NCI-H1694 (cell line): ENCODE results near the gene SESTD1.
A peak's percentile ranks its signal among the peaks of the same experiment; 100 is the strongest.
"Not testable (repeated sequence)": the region's sequence is repeated elsewhere in the genome, so short reads cannot be mapped to it uniquely, and the experiment has no call there.

Source experiments
- DNase-seq: peaks from one replicate; lab custom pipeline; 2025; lab: John Stamatoyannopoulos, UW

The SESTD1 gene

DNA sequence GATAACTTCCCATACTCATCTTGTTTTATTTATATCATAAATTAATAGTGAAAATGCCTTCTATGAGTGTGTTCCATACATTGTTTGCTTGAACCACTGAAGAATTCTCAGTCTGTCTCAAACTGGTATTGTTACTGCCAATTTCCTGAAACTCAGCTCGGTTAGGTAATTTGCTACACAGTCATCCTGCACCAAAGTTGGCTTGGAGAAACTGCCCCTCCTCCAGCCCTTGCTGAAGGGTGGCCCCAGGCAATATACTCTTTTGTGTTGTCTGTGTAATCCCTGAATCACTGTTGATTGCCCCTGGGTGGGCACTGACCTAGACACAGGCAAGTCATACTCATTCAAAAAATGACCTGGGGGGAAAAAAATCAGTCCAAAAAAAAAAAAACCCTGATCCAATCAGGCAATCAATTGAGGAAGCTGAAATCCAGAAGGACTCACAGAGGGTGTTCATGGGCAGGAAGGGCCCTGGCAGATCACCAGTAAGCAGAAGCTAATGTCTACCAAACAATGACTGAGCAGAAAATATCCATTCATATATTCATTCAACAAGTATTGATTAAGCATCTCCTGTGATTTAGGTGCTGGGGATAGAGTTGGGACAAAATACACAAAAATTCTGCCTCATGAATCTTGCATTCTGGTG lies 3.8 kb upstream of the SESTD1 start:
- DNase-seq = no peak

DNA sequence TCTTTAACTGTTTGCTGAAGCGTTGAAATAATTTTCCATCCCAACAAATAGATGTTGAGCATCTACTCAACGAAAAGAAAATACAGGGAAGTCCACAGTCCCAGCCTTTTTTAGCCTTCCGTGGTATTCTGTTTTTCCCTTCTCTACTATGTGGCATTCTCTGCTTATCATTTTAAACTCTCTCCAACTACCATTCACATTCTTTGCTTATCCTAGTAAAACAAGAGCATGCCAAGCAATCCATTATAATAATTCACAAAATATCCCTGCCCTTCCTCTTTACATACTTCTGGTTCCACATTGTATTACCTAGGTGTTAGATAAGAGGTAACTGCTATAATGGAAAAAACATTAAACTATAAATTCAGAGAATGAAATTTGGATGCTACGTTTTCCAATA lies 1.6 kb upstream of the SESTD1 start:
- DNase-seq = no peak

DNA sequence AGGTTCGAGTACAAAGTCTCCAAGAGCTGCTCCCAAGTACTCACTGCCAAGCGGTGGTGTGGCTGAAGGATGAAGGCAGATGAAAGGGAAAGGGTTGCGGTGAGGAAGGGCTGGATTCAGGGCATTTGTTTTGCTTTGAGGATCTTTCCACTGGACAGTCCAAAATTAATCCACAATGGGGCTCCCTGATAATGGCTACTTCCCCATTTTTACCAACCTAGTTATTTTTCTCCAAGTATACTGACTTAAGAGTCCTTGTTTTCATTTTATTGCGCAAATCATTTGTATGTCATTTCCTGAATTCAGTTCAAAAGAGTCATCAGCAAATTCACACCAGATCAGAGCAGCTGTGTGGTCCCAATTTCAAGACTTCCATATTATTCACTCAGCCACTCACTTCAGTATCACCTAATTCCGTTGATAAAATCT lies 464 bp upstream of the SESTD1 start:
- DNase-seq = no peak

DNA sequence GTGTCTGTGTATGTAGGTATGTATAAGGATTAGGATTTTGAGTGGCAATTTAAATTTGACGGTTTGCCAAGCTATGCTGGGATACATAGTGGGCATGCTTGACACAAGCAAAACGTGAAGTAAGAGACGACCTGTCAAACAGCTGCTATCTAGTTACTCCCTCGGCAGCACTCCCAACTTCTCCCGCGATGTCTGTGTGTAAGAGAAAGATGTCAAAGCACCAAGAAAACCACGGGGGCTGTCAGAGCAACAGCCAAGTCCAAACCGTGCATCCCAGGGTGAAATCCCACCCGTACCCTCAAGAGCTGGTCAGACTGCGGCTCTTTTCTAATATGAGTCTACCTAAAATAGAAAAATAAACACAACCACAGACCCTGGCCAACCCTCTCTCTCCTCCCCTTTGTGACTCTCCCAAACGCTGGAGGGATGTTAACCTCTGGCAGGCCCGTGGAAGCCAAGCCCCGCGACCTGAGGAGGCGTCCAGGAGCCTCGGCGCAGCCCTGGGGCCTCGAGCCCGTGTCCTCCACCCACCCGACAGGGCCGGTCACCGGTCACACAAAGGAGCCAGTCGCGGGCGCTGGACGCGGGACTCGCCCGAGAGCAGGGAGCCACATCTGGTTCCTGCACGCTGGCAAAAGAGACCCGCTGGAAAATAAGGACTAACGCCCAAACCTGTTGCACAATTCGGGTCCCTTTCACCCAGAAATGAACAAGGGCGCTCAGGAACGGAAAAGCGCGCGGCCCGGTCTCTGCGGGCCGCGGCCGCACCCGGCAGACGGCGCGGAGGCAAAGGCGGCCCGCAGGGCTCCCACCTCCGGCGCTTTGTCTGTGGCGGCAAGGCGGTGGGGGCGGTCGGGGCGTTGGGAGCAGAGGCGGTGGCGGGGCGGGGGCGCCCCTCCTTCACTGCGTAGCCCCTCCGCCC lies 925 bp downstream of the SESTD1 start:
- peak; percentile 60 for DNase-seq

DNA sequence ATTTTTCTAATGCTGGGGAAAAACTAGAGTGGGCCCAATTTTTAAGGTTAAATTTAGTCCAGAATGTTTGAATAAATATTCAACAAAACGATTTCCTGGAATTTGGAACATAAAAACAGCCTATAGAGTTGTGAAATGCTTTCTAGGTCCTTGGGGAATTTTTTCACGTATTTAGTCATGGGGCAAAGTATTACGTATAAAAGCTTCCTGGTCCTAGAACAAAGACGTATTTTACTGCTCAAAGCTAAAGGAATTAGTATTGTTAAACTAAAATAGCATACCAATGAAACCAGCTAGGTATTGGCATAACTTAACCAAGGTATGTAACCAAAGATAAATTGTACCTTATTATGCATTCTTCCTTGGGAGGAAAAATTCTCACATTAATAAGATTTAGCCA lies 1.6 kb downstream of the SESTD1 start:
- DNase-seq = no peak

DNA sequence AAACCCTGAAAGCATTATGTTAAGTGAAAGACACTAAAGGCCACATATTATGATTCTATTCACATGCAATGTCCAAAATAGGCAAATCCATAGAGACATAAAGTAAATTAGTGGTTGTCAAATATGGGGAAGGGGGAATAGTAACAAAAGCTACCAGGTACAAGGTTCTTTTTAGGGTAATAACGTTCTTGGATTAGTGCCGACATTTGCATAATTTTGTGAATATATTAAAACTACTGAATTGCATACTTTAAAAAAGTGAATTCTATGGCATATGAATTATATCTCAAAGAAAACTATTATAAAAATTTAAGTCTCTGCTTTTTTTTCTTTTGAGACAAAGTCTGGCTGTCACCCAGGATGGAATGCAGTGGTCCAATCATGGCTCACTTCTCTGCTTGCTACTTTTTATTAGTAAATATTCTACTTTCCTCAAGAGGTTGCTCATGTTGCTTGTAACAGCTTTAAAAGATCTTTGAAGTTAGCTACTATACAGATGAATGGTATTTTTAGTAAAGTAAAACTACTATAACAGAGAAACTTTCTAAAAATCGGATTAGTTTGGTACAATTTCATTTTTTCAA lies 2.5 kb downstream of the SESTD1 start:
- no peak for DNase-seq

DNA sequence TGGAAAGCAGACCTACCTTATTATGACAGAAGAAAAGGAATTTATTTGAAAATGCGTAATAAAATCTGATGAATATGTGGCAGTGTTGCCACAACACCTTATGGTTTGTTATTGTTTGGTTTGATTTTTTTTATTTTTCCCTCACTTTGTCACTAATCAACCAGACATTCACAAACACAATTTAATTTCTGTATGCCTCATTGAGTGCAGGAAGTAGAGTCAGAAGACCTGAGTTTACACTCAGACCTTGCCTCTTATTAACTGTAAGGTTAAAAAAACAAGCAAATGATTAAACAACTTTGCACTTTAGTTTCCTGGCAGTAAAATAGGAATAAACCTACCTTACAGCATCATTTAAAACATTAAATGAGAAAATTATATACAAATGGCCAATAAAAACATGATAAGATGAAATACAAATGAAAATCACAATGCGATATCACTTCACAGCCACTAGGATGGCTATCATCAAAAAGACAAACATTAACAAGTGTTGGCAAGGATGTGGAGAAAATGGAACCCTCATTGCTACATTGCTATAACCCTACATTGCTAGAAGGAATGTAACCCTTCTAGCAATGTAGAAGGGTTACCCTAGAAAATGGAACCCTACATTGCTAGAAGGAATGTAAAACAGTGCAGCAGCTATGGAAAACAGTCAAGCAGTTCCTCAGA lies 3.3 kb downstream of the SESTD1 start:
- DNase-seq = no peak

DNA sequence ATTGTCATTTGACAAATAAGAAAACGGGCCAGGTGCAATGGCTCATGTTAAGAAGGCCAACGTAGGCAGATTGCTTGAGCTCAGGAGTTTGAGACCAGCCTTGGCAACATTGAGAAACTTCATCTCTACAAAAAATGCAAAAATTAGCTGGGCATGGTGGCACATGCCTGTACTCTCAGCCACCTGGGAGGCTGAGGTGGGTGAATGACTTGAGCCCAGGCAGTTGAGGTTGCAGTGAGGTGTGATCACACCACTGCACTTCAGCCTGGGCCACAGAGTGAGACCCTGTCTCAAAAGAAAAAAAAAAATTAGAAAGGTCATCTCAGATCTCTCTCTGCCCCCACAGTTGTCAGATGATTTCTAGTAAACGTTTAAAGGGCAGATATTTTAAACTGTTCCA lies 4.4 kb downstream of the SESTD1 start:
- no peak for DNase-seq

DNA sequence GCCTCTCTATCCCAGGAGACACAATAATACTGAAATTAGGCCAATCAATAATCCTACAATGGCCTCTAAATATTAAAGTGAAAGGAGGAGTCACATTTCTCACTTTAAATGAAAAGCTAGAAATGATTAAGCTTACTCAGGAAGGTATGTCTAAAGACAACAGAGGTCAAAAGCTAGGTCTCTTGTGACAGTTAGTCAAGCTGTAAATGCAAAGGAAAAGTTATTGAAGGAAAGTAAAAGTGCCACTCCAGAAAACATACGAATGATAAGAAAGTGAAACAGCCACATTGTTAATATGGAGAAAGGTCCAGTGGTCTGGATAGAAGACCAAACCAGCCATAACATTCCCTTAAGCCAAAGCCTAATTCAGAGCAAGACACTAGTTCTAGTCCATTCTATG lies 9.5 kb downstream of the SESTD1 start:
- DNase-seq = no peak

DNA sequence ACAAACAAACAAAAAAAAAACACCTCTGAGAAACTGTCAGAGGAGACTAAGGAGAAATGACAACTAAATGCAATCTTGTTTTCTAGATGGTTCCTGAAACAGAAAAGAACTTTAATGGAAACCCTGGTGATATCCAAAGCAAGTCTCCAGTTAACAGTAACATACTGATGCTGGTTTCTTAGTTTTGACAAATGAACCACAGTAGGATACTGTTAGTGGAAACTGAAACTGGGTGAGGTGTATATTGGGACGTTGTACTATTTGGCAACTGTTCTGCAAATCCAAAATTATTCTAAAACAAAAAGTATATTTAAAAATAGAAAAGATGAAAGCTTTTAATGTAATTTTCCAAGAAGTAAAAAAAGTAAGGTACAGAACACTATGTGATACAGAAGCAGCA lies 11.4 kb downstream of the SESTD1 start:
- no peak for DNase-seq

DNA sequence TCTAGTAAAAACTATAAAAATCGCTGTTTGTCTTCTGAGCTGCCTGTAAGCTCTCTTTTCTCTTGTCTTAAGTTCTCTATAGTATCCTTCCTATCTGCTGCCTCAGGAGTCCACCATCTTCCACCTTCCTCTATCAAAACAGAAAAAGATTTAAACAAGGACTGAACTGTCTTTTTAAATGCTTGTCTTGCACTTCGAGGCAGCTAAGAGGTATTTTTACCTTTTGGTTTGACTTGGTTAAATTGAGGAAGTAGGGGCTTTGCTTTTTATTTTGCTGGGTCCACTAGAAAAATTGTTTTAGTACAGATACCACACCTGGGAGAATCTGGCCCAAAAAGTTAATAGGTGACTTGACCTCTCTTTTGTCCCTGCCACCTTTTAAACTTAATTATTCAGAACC lies 12.2 kb downstream of the SESTD1 start:
- no peak for DNase-seq

DNA sequence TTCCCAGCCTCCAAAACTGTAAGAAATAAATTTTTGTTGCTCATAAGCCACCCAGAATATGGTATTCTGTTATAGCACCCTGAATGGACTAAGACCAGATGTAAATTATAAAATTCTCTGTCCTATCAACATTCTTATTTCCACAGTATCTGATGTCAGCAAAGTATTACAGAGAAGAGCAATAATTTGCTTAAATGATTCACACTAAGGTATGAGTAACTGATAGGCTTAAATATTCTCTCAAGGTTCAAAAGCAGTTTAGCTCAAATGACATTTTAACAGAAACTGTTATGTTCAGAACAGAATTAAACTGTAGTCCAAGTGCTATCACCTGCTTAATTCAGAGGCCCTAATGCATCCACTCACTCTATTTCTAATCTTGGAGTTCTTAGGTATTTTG lies 12.8 kb downstream of the SESTD1 start:
- no peak for DNase-seq

DNA sequence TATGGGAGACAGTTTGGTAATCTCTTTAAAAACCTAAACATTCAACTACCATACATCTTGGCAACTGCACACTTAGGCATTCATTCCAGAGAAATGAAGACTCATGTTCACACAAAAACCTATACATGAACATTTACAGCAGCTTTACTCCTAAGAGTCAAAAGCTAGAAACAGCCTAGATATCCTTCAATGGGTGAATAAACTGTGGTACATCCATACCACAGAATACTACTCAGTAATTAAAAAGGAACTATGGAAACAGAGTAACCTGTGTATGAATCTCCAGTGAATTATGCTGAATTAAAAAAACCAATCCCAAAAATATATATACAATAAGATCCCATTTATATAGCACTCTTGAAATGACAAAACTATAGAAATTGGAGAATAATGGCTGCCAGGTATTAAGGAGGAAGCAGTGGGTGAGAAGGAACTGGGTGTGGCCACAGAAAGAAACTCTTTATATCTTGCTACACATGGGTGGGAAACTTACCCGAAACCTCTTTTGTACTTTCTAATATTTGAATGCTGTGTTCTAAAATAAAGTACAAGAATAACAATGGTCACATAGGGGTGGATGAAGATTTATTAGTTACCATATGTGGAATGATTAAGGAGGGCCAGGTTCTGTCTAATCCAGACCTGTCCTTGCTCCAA lies 13.7 kb downstream of the SESTD1 start:
- no peak for DNase-seq

DNA sequence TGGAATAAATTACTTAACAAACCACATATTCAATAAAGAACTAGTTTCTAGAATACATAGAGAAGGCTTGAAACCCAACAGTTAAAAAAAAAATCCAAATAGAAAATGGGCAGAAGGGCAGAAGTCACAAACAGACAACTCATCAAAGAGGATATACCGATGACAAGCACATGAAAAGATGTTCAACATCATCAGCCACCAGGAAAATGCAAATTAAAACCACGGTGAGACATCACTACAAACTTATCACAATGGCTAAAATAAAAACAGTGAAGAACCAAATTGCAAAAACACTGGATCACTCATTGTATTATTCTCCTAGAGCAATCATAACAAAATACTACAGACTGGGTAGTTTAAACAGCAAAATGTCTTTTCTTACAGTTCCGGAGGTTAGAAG lies 14.5 kb downstream of the SESTD1 start:
- no peak for DNase-seq

DNA sequence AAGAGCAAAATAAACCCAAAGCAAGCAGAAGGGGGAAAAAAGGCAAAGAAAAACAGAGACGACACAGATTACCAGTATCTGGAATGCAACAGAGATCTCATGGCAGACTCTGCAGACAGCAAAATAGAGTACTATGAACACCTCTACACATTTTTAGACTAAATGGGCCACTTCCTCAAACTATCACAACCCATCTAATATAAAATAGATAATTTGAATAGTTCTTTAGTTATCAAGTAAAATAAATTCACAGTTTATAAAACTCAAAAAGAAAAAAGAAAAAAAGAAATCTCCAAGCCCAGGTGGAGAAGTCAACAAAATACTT lies 16.6 kb downstream of the SESTD1 start:
- DNase-seq = no peak

DNA sequence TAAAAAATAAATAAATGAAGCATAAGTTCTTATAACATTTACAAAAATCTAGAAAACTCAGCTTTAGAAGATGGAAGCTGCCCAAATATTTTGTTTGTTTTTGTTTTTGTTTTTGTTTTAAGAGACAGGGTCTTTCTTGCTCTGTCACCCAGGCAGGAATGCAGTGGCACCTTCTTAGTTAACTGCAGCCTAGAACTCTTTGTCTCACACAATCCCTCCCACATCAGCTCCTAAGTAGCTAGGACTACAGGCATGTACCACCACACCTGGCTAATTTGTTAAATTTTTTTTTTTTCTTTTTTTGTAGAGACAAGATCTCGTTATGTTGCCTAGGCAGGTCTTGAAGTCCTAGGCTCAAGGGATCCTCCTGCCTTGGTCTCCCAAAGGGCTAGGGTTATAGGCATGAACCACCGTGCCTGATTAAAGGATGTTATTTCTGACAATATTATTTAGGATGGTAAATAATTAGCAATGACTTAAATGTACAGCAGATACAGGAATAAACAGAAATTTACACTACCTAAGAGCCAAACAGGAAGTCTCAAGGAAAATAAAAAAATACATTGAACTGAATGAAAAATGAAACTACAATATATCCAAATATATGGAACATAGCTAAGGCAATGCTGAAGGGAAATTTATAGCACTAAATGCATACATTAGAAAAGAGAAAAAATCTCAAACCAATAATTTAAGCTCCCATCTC lies 17.2 kb downstream of the SESTD1 start:
- no peak for DNase-seq

DNA sequence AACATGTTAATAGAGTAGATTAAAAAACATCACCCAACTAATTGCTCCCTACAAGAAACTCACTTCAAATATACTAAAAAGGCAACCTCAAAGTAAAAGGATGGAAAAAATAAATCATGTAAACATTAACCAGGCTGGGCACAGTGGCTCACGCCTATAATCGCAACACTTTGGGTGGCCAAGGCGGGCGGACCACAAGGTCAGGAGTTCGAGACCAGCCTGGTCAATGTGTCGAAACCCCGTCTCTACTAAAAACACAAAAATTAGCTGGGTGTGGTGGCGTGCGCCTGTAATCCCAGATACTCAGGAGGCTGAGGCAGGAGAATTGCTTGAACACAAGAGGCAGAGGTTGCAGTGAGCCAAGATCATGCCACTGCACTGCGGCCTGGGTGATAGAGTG lies 18.8 kb downstream of the SESTD1 start:
- not testable (repeated sequence) for DNase-seq

DNA sequence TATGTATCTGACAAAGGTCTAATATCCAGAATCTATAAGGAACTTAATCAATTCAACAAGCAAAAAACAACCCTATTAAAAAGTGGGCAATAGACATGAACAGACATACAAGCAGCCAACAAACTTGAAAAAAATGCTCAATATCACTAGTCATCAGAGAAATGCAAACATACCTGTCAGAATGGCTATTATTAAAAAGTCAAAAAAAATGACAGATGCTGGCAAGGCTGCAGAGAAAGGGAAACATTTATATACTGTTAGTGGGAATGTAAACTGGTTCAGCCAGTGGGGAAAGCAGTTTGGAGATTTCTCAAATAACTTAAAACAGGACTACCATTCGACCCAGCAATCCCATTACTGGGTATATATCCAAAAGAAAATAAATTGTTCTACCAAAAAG lies 21.6 kb downstream of the SESTD1 start:
- DNase-seq = no peak

DNA sequence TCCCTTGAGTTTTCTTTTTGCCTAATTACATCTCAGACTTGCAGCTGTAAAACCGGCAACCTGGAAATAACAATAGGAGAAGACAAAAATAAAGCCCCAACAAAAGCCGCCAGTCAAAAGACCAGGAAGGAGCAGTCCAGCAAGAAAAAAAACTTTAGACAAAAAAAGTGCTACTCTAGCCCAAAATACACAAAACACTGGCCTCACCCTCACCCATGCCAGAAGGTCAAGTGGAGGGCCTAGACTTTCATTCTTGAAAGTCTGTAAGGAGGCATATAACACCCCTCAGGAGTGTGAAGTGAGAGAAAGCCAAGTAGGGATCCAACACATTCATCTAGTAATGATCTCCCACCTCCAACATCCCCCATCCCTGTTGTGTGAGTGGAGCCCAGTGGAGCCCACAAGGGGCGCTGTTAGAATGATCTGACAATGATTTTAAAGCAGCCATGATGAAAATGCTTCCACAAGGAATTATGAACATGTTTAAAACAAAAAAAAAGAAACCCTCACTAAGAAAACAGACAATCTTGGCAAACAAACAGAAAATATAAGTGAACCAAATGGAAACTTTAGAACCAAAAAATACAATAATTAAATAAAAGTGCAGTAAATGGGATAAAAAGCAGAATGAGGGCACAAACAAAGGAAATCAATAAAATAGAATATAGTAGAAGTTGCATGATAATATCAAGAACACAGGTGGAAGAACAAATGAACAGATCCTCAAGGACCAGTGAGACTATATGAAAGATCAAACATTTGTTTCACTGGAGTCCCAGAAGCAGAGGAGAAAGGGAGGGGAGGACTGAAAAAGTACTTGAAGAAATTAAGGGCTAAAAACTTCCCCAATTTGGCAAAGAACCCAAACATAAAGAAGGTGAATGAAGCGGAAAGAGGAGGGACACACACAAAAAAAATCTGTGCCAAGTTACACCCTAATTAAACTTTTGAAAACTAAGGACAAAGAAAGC lies 23.9 kb downstream of the SESTD1 start:
- DNase-seq = no peak

DNA sequence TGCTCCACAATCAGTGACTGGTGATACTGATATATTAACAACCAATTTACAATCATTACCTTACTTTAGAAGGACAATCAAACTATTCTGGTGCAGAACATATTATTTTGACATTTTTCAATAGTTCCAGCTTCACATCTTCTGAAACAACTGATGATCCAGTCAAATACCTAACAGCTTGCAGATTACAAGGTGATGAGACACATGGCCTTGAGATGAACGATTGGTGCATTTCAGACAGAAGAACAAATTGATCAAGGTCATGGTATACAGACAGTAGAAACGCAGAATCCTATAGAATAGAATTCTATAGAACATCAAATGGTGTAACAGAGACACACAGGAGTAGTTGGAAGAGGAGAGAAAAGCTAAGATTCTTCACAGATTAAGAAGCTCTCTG lies 24.8 kb downstream of the SESTD1 start:
- DNase-seq = no peak
